ENCODE measurements around the gene COTL1.

DNA sequence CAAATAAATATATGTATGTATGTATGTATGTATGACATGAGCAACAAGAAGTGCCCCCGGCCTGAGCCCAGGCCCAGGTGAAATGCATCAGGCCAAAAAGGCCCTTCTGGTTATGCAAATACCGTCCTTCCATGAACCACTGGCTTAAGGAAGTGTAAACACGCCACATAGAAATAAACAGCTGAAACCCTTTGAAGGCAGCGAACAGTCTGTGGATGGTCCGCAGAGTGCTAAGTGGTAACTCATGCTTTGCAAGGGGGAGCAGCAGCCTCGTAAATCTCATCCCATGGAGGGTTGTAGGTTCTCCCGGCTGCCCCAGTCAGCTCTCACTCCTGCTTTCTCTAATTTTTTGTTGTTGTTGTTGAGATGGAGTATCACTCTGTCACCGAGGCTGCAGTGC, 36.7 kb downstream of the COTL1 start:
- TF ChIP-seq, protein P1, sequence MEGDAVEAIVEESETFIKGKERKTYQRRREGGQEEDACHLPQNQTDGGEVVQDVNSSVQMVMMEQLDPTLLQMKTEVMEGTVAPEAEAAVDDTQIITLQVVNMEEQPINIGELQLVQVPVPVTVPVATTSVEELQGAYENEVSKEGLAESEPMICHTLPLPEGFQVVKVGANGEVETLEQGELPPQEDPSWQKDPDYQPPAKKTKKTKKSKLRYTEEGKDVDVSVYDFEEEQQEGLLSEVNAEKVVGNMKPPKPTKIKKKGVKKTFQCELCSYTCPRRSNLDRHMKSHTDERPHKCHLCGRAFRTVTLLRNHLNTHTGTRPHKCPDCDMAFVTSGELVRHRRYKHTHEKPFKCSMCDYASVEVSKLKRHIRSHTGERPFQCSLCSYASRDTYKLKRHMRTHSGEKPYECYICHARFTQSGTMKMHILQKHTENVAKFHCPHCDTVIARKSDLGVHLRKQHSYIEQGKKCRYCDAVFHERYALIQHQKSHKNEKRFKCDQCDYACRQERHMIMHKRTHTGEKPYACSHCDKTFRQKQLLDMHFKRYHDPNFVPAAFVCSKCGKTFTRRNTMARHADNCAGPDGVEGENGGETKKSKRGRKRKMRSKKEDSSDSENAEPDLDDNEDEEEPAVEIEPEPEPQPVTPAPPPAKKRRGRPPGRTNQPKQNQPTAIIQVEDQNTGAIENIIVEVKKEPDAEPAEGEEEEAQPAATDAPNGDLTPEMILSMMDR (IDR thresholded peaks at IDR 0.05; ENCODE audit: low read length), result no peak
- TF ChIP-seq EZH2 (optimal IDR thresholded peaks at IDR 0.05; ENCODE audit: low read depth, low read length), result no peak
- no peak for TF ChIP-seq EZH2phosphoT487 (IDR thresholded peaks at IDR 0.05; ENCODE audit: low read length)
